Esophagus squamous epithelium (tissue), 5 donors: ENCODE measurements around the gene LDLRAD3. TPM values are rescaled to one million over a fixed set of nuclear protein-coding genes. Genes with fewer than 3 reads are reported as not detected.

Experiments
- DNase-seq: peaks from one replicate; lab custom pipeline; 2025; lab: John Stamatoyannopoulos, UW
- H3K27ac ChIP-seq, 4 donors: fragments of 200-600 bp; sonication (generic); one replicate each; pipeline ENCODE4 v1.5.1; 2016 to 2019; ENCODE audit warnings: mild to moderate bottlenecking in 1 of 4
- H3K27me3 ChIP-seq, 4 donors: fragments of 200-600 bp; sonication (generic); 1 replicate in 3 of 4; 2 replicates in 1 of 4; pipeline versions ENCODE4 v1.5.1 to v1.6.0; 2017 to 2021; ENCODE audit warnings: antibody characterized with exemption in 1 of 4
- H3K36me3 ChIP-seq, 3 donors: fragments of 200-600 bp; sonication (generic); one replicate each; pipeline ENCODE4 v1.5.1; 2016 to 2019
- H3K4me1 ChIP-seq, 3 donors: fragments of 200-600 bp; sonication (generic); one replicate each; pipeline ENCODE4 v1.5.1; 2017 to 2019
- H3K4me3 ChIP-seq, 4 donors: fragments of 200-600 bp; sonication (generic); 1 replicate in 3 of 4; 2 replicates in 1 of 4; pipeline ENCODE4 v1.5.1; 2016 to 2019; ENCODE audit warnings: mild to moderate bottlenecking in 2 of 4, moderate library complexity in 1 of 4
- H3K9me3 ChIP-seq, 3 donors: fragments of 200-600 bp; sonication (generic); one replicate each; pipeline ENCODE4 v1.5.1; 2016 to 2019
- POLR2A ChIP-seq, 4 donors: fragments of 450-650 bp; IDR thresholded peaks; one replicate each; pipeline ENCODE4 v1.6.1; 2017; ENCODE audit warnings: antibody characterized with exemption in 4 of 4, mild to moderate bottlenecking in 4 of 4, moderate library complexity in 3 of 4
- WGBS, 2 donors: methylation state at CpG; one replicate each; pipeline ENCODE4 v1.1.5; 2018; 5-methylcytosine and 5-hydroxymethylcytosine counted together
- intact Hi-C: fragments of 100-400 bp; cut with DNase I; formaldehyde crosslinking; loops from one replicate; pipeline ENCODE4 v1.15.0; 2022
- total RNA-seq, 4 donors: library from RNA; depleted of rRNA; stranded (reverse); fragments of >200 nt; gene quantifications; one replicate each; pipeline ENCODE4 v1.1.0, GENCODE V29; 2016
- TF ChIP-seq, protein P1 (sequence below), 6 experiments: fragments of 450-650 bp in 4 of 6; fragments of 200-600 bp in 2 of 6; sonication (generic) in 2 of 6; IDR thresholded peaks; one replicate each; pipeline ENCODE4 v1.5.1; 2016 to 2019; ENCODE audit warnings: antibody characterized with exemption in 6 of 6, mild to moderate bottlenecking in 4 of 6, moderate library complexity in 4 of 6
- donor health status: DM: yes; HTN: yes; CAD: no.

The LDLRAD3 gene
- total RNA-seq, 4 donors from 2014 or later, result 5.0 to 16.8 (median 8.2) TPM

DNA sequence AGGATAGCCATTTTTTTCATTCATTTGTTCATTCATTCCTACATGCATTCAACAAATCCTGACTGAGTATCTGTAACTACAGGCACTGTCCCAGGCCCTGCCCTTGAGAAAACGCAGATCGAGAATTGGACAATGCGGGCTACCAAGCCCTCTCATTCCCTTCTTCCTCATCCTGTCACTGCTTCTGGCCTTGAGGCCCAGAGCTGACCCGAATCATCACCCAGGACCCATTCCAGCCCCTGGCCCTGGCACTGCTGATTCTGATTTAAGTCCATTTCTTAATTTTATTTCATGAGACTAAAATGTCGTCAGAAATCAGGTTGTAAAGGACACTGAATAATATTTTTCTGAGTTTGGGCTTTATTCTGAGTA lies 321.1 kb downstream of the LDLRAD3 start:
- intact Hi-C loops, result loop anchor here (5.0 kb wide), 1 partner anchor 648 kb away; the partner anchor contains the start of gene FJX1
- Histone ChIP-seq H3K27ac (no peak overlapping the region), H3K27me3 (no peaks in the 10 kb centered on the region), H3K9me3 (no peaks in the 10 kb centered on the region), H3K36me3 (no peaks in the 10 kb centered on the region), H3K4me3 (no peak overlapping the region), H3K4me1 (no peaks in the 10 kb centered on the region)
- no peak for TF ChIP-seq POLR2A (IDR thresholded peaks at IDR 0.05)
- TF ChIP-seq, protein P1, sequence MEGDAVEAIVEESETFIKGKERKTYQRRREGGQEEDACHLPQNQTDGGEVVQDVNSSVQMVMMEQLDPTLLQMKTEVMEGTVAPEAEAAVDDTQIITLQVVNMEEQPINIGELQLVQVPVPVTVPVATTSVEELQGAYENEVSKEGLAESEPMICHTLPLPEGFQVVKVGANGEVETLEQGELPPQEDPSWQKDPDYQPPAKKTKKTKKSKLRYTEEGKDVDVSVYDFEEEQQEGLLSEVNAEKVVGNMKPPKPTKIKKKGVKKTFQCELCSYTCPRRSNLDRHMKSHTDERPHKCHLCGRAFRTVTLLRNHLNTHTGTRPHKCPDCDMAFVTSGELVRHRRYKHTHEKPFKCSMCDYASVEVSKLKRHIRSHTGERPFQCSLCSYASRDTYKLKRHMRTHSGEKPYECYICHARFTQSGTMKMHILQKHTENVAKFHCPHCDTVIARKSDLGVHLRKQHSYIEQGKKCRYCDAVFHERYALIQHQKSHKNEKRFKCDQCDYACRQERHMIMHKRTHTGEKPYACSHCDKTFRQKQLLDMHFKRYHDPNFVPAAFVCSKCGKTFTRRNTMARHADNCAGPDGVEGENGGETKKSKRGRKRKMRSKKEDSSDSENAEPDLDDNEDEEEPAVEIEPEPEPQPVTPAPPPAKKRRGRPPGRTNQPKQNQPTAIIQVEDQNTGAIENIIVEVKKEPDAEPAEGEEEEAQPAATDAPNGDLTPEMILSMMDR (IDR thresholded peaks at IDR 0.05), result no peak
- DNase-seq, result no peak
- WGBS, 2 donors, result 71 to 90% methylated on average over 5 of the region's 5 CpGs

DNA sequence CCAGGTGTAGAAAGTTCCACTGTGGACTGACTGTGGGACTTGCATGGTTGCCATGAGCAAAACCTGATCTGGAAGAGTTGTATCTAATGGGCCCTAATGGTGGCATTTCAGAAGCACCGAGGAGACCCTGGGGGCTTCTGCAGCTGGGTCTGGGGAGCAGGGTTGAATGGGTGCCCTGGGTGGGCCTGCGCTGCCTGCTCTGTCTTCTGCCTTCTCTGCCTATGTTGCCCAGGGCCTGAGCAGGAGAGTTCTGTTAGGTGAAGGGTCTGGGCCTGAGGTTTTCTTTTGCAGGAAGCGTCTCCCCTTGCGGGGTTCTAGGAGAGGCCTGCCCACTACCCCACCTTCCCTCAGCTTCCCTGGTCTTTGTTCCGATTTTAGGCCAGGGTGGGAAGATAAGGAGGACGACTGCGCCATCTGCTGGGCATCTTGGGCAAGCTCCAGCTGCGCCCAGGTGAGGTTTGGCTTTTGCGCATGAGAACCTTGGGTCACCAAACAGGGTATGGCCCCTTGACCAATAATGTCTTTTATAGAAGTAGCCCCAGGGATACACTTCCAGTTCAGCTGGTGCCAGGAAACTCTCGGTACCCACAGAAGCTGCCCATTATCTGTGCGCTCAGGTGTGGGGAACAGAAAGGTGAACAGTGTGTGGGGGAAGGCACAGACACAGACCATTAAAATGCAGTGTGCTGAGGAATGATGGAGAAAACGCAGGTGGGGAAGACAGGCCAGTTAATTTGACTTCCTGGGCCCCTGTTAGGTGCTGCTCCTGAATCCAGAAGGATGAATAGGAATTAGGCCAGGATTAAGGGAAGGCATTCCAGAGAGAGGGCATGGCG lies 322.1 kb downstream of the LDLRAD3 start:
- Histone ChIP-seq H3K9me3 (no peaks in the 10 kb centered on the region), H3K27ac (no peak overlapping the region), H3K27me3 (no peaks in the 10 kb centered on the region), H3K36me3 (peaks cover 0 to 9% (median 0%) of the 10 kb centered on the region in 3 donors), H3K4me3 (no peak overlapping the region), H3K4me1 (no peaks in the 10 kb centered on the region)
- DNase-seq, result no peak
- intact Hi-C loops, result loop anchor here (5.0 kb wide), 1 partner anchor 649 kb away; the partner anchor contains the start of gene FJX1
- WGBS, 2 donors, result 32 to 37% methylated on average over 7 to 9 of the region's 13 CpGs
- TF ChIP-seq POLR2A (IDR thresholded peaks at IDR 0.05), result no peak
- TF ChIP-seq, protein P1 (IDR thresholded peaks at IDR 0.05), result peak; percentile 40 to 89 (median 78)

DNA sequence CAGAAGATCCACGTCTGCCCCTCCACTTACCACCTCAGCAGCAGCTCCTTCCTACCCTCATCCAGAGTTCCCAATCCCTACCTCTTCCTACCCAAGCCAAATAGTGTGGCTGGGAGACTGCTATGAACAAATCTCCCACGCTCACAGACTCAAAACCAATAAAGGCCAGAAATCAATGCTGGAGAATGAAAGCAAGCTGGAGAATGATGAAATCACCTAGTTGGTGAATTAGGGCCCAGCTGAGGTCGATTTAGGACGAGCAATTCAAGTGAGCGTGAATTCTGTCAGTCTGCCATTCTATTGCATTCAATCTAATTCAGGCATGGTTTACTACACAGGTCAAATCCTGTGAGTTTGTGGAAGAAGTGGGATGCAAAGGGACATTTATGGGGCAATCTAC lies 322.9 kb downstream of the LDLRAD3 start:
- intact Hi-C loops, result loop anchor here (5.0 kb wide), 1 partner anchor 649 kb away; the partner anchor contains the start of gene FJX1
- 46 to 58% methylated on average over 5 of the region's 5 CpGs for WGBS, 2 donors
- peaks cover 0 to 17% (median 0%) of the 10 kb centered on the region in 3 donors for H3K36me3 ChIP-seq

DNA sequence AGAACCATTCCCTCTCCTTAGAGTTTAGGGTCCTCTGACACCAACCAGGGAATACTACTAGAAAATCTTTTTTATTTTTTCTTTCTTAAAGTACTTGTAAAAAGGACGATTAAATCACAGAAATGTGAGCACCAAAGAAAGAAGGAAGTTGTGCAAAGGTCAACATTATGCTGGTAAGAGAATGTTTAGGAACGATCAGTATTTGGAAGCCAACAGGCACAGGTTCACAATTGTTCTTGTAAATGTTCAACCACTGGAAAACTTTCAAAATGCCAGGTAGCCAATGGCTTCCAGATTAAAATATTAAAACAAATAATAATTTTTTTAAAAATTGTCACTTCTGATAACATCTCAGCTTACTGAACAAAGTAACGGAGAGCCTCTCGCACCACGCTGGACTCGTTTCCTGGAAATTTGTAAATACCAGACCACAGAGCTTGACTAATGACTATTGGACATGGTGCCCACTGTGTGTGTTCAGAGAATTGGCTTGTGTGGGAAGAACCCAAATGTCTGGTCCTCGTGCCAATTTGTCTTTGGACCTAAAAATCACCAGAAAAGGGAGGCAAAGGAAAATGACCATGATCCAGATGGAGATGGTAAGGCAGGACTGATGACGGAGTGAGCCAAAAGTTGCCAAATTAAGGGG lies 324.6 kb downstream of the LDLRAD3 start:
- Histone ChIP-seq H3K4me3 (no peak overlapping the region), H3K27me3 (no peaks in the 10 kb centered on the region), H3K4me1 (no peaks in the 10 kb centered on the region), H3K27ac (no peak overlapping the region), H3K9me3 (no peaks in the 10 kb centered on the region), H3K36me3 (peaks cover 0 to 34% (median 5%) of the 10 kb centered on the region in 3 donors)
- TF ChIP-seq POLR2A (IDR thresholded peaks at IDR 0.05), result no peak
- TF ChIP-seq, protein P1 (IDR thresholded peaks at IDR 0.05), result no peak
- intact Hi-C loops, result loop anchor here (5.0 kb wide), 1 partner anchor 651 kb away; the partner anchor contains the start of gene FJX1
- DNase-seq, result no peak
- WGBS, 2 donors, result 67 to 70% methylated on average over 8 of the region's 8 CpGs

More for the DNA sequence above, 322.9 kb downstream of the LDLRAD3 start:
- H3K9me3 ChIP-seq, result no peaks in the 10 kb centered on the region
- no peak for DNase-seq
- no peaks in the 10 kb centered on the region for H3K4me1 ChIP-seq
- H3K27me3 ChIP-seq, result no peaks in the 10 kb centered on the region
- no peak overlapping the region for H3K27ac ChIP-seq
- TF ChIP-seq POLR2A (IDR thresholded peaks at IDR 0.05), result no peak
- TF ChIP-seq, protein P1 (IDR thresholded peaks at IDR 0.05), result no peak
- H3K4me3 ChIP-seq, result no peak overlapping the region

DNA sequence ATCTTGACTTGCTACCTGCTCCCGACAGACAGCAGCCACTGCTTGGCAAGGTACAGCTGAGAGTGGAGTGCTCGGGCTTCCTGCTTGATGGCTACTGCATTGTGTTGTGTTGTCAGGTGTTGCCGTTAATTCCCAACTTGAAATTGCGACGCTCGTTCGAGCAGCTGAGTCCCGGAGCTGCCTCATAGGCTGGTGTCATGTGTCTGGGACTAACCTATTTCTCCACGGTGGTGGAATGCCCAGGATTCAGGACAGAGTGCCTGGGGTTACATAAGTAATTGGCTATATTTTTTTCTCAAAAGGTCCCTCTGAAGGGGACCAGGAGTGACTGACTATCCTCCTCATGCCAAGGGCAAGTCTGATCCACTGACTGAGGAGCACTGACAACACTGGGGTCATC lies 326.8 kb downstream of the LDLRAD3 start:
- 76 to 89% methylated on average over 3 to 9 of the region's 9 CpGs for WGBS, 2 donors
- no peak for TF ChIP-seq POLR2A (IDR thresholded peaks at IDR 0.05)
- TF ChIP-seq, protein P1 (IDR thresholded peaks at IDR 0.05), result no peak
- no peaks in the 10 kb centered on the region for H3K4me1 ChIP-seq
- peaks cover 0 to 55% (median 9%) of the 10 kb centered on the region in 3 donors for H3K36me3 ChIP-seq
- H3K27me3 ChIP-seq, result no peaks in the 10 kb centered on the region
- no peaks in the 10 kb centered on the region for H3K9me3 ChIP-seq
- H3K4me3 ChIP-seq, result no peak overlapping the region
- no peak overlapping the region for H3K27ac ChIP-seq
- DNase-seq, result no peak
- intact Hi-C loops, result no loop called here
